GM06990 (cell line): Measurements from ENCODE around the gene KIF3A.

Experiments used
- DNase-seq: peaks from one replicate; pipeline ENCODE4 v3.0.0-alpha.2; 2011; ENCODE audit not compliant: insufficient read length; ENCODE audit errors: extremely low read depth
- H3K27me3 ChIP-seq: replicated peaks from 2 replicates; pipeline ENCODE4 v1.6.0; 2011; ENCODE audit warnings: low read length; ENCODE audit not compliant: control insufficient read depth, insufficient read depth
- H3K36me3 ChIP-seq: 2 replicates; pipeline ENCODE4 v1.5.1; 2011; ENCODE audit warnings: low read length; ENCODE audit not compliant: control insufficient read depth, insufficient read depth
- H3K4me3 ChIP-seq: replicated peaks from 2 replicates; pipeline ENCODE4 v1.5.1; 2011; ENCODE audit warnings: low read depth, mild to moderate bottlenecking, control low read depth, low read length
- TF ChIP-seq, protein P1 (sequence below): IDR thresholded peaks from 2 replicates; pipeline ENCODE4 v1.5.1; 2011; ENCODE audit warnings: low read length, control low read depth, mild to moderate bottlenecking, inconsistent platforms; ENCODE audit not compliant: insufficient read depth, poor library complexity, severe bottlenecking

KIF3A gene

DNA sequence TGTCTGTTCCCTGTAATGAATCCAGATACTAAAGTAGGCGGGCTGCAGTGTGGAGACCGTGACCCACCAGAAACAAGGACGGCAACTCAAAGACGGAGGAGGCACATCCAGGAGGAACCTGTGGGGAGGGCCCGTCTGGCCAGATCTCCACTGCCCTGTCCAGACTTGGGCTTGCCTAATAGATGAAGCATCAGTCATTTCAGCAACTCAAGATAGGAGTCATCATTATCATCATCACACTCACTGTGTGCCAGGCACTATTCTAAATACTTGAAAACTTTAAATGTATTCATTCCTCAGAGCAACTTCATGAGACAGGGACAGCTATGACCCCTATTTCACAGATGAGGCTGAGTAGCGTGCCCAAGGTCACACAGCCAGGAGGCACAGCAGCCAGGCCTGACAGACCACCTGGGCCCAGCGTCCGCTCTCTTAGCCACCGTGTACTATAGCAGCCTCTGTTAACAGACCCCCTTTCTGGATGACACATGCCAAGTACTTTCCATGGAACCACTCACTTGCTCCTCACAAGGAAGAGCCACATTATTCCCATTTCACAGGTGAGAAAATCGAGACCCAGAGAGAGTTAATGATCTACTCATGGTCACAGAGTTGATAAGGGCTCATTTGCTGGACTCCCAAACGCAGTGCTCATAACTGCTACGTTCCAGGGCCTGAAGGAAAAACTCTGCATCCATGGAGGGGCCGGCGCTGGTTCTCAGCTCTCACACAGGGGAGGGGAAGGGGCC is 68.5 kb downstream of the KIF3A start:
- Histone ChIP-seq H3K36me3 (no peaks in the 10 kb centered on the region), H3K27me3 (no peaks in the 10 kb centered on the region), H3K4me3 (no peak overlapping the region)
- TF ChIP-seq, protein P1, sequence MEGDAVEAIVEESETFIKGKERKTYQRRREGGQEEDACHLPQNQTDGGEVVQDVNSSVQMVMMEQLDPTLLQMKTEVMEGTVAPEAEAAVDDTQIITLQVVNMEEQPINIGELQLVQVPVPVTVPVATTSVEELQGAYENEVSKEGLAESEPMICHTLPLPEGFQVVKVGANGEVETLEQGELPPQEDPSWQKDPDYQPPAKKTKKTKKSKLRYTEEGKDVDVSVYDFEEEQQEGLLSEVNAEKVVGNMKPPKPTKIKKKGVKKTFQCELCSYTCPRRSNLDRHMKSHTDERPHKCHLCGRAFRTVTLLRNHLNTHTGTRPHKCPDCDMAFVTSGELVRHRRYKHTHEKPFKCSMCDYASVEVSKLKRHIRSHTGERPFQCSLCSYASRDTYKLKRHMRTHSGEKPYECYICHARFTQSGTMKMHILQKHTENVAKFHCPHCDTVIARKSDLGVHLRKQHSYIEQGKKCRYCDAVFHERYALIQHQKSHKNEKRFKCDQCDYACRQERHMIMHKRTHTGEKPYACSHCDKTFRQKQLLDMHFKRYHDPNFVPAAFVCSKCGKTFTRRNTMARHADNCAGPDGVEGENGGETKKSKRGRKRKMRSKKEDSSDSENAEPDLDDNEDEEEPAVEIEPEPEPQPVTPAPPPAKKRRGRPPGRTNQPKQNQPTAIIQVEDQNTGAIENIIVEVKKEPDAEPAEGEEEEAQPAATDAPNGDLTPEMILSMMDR, result no peak
- DNase-seq, result no peak

GRCh38 chr5:132667761-132668705 is 69.3 kb downstream of the KIF3A start:
- DNase-seq, result no peak

DNA sequence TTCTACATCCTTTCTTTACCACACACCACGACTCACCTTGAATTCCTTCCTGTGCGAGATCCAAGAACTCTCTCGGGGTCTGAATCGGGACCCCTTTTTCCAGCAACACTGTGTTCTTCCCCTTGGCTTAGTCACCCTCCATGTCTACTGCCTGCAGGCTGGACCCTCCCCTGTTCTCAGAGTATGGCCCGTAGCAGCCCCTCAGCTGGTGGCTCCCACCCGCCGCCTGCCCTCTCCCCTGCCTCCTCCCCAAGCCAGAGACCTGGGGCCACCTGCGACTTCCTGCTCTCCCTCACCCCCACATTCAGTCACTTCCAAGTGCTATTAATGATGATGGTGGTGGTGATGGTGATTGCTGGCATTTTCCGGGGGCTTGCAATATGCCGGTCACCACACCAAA is 70.0 kb downstream of the KIF3A start:
- no peak for DNase-seq
- Histone ChIP-seq H3K36me3 (no peaks in the 10 kb centered on the region), H3K4me3 (no peak overlapping the region), H3K27me3 (no peaks in the 10 kb centered on the region)
- TF ChIP-seq, protein P1, result no peak

More at GRCh38 chr5:132667761-132668705, 69.3 kb downstream of the KIF3A start:
- TF ChIP-seq, protein P1, result no peak
- Histone ChIP-seq H3K36me3 (no peaks in the 10 kb centered on the region), H3K4me3 (no peak overlapping the region), H3K27me3 (no peaks in the 10 kb centered on the region)

DNA sequence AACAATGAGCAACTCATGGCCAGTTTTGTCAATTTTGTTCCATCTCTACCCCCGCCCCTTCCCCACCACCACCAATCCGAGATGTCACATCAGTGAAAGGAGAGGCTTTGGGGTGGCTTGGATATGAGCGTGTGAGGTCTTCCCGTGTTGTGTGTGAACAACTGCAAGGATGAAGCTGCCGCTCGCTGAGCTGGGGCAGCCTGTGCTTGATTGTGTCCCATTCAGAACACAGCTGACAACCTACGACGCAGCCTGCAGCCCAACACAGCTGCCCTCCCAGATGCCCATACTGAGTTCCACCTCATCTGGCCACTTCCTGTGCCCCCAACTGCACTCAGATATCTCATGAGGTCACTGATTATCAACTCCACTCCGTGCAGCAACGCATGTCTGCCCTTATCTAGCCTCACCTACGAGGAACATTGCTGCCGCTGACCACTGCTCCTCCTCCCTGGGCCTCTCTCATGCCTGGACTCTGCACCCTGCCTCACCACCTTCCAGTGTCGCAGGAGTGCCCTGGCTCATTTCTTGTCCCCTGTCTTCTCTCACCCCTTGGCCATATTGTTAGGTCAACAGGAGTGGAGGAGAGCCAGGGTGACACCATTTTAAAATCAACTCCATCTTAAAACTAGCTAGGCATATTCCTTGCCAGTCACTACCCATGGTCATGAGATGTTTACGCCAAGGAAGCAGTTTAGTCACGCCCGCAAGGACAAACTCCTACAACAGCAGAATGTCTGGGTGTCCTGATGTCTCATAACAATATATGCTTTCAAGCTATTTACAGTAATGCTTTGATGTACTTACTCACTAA is 70.8 kb downstream of the KIF3A start:
- Histone ChIP-seq H3K4me3 (no peak overlapping the region), H3K36me3 (no peaks in the 10 kb centered on the region), H3K27me3 (no peaks in the 10 kb centered on the region)
- TF ChIP-seq, protein P1, result no peak
- no peak for DNase-seq

DNA sequence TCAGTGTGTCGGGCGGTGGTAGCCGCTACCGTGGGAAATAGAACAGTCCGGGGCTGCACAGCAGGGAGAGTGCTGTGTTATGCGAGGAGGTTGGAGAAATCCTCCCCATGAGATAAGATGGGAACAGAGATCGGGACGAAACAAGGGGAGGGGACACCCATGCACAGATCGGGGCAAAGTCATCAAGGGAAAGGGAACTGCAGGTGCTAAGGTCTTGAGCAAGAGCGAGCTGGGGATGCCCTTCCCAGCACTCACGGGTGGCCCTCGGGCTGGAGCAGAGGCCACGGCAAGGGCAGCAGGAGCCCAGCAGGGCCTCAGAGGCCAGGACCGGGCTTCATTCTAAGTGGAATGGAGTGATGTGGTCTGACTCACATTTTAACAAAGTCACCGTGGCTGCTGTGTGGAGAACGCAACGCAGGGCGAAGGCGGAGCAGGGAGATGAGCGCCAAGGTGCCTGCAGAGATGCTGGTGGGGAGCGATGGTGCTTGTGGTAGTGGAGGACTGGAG is 71.7 kb downstream of the KIF3A start:
- Histone ChIP-seq H3K4me3 (no peak overlapping the region), H3K27me3 (no peaks in the 10 kb centered on the region), H3K36me3 (no peaks in the 10 kb centered on the region)
- no peak for DNase-seq
- TF ChIP-seq, protein P1, result no peak
